Tibial artery (tissue), 4 donors: ENCODE data around the gene CAMTA1.

Experiments
- DNase-seq, 2 donors: peaks; one replicate each; pipeline ENCODE4 v3.0.0-alpha.2; 2019
- H3K27ac ChIP-seq, 2 donors: fragments of 200-600 bp; sonication (generic) in 1 of 2; 1 replicate in 1 of 2; 2 replicates in 1 of 2; pipeline ENCODE4 v1.5.1; 2018 to 2019; ENCODE audit warnings: mild to moderate bottlenecking in 1 of 2
- H3K27me3 ChIP-seq, 2 donors: fragments of 200-600 bp; sonication (generic) in 1 of 2; one replicate each; pipeline versions ENCODE4 v1.5.1 to v1.6.0; 2016 to 2019
- H3K36me3 ChIP-seq, 3 donors: fragments of 200-600 bp; sonication (generic) in 2 of 3; one replicate each; pipeline ENCODE4 v1.5.1; 2016 to 2019; ENCODE audit warnings: mild to moderate bottlenecking in 2 of 3
- H3K4me1 ChIP-seq, 4 donors: fragments of 200-600 bp; sonication (generic) in 2 of 4; 1 replicate in 3 of 4; 2 replicates in 1 of 4; pipeline ENCODE4 v1.5.1; 2016 to 2019
- H3K4me3 ChIP-seq, 2 donors: fragments of 200-600 bp; sonication (generic) in 1 of 2; 1 replicate in 1 of 2; 2 replicates in 1 of 2; pipeline ENCODE4 v1.5.1; 2018 to 2019; ENCODE audit warnings: mild to moderate bottlenecking in 2 of 2
- H3K9me3 ChIP-seq, 3 donors: fragments of 200-600 bp; sonication (generic) in 1 of 3; one replicate each; pipeline ENCODE4 v1.5.1; 2016 to 2019
- CTCF ChIP-seq, 2 experiments: fragments of 200-600 bp in 1 of 2; fragments of 450-650 bp in 1 of 2; IDR thresholded peaks; one replicate each; pipeline ENCODE4 v1.5.1; 2017 to 2019; ENCODE audit warnings: antibody characterized with exemption in 2 of 2, mild to moderate bottlenecking in 1 of 2, moderate library complexity in 1 of 2
- intact Hi-C: fragments of 100-400 bp; cut with DNase I; formaldehyde crosslinking; loops from one replicate; pipeline ENCODE4 v1.15.0; 2023; ENCODE audit warnings: low total_unique reads

The CAMTA1 gene

GRCh38 chr1:7247158-7247557 lies 461.9 kb downstream of the CAMTA1 start:
- H3K4me1 ChIP-seq = no peaks in the 10 kb centered on the region
- H3K9me3 ChIP-seq = peaks cover 0 to 5% (median 0%) of the 10 kb centered on the region in 3 donors
- no peak overlapping the region for H3K27ac ChIP-seq
- DNase-seq = no peak
- H3K27me3 ChIP-seq = peaks cover 0 to 22% of the 10 kb centered on the region in 2 donors
- TF ChIP-seq CTCF (IDR thresholded peaks at IDR 0.05) = no peak
- H3K36me3 ChIP-seq = no peaks in the 10 kb centered on the region
- intact Hi-C loops = no loop called here
- no peak overlapping the region for H3K4me3 ChIP-seq

DNA sequence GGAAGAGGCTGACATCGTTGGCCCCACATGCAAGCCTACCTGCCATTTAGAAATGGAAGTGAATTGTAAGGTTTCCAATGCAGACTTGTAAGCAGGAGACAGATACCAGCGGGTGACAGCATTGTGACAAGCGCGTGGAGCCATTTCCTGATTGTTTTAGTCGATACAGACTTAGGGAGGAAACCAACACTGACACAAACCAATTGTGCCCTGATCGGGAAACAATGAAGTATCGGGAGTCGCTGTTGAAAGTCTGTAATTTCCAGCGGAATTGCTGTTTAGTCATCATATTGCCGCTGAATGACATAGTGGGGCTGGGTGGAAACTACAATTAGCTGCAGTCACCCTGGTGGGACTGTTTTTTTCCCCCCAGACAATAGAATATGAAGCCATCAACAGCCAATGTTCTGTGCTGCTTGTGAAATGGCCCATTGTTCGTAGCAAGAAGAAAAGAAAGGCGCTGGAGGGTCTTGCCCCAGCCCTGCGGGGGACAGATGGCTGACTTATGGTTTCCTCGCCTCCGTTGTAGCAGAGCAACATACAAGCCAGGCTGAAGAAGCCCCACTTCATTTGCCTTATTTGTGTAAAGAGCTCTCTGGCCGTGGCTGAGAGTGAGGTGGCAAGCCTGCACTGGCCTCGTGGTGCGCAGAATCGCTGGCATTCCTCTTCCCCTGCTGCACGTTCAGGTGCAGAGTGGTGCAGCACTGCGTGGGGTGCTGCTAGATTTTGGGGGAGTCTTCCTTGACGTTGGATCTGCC lies 462.7 kb downstream of the CAMTA1 start:
- no peaks in the 10 kb centered on the region for H3K4me1 ChIP-seq
- H3K9me3 ChIP-seq = peaks cover 0 to 2% (median 0%) of the 10 kb centered on the region in 3 donors
- intact Hi-C loops = no loop called here
- H3K36me3 ChIP-seq = no peaks in the 10 kb centered on the region
- no peak overlapping the region for H3K27ac ChIP-seq
- H3K27me3 ChIP-seq = peaks cover 0 to 28% of the 10 kb centered on the region in 2 donors
- no peak for TF ChIP-seq CTCF (IDR thresholded peaks at IDR 0.05)
- no peak for DNase-seq
- H3K4me3 ChIP-seq = no peak overlapping the region

DNA sequence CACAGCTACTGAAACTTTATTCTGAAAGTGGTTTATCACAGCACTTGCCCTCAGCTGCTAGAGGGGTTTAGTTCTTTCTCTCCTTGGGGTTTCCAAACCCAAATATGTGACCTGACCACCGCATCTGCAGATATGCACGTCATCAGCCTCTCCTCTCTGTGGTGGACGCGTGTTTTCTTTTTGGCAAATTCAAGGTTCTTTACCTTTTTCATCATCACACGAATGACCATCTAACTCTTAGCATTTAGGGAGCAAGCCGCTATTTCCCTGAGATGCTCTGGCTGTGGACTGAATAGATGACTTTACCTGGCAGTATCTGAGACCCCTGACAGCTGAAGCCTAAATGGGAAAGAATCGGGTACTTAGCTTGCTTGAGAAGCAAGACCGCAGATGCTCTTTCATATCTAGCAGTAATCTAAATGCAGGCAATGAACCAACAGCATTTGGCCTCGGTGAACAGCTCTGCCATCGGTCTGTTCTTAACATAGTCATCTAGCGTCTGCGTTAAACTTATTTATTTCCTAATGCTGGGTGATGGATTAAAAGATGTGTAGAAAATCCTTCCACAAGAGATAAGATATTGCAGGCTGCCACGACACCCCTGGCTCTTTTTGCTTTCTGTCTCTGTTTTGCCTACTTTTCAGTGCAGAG lies 463.4 kb downstream of the CAMTA1 start:
- H3K4me1 ChIP-seq = no peaks in the 10 kb centered on the region
- no peaks in the 10 kb centered on the region for H3K36me3 ChIP-seq
- no peak overlapping the region for H3K4me3 ChIP-seq
- intact Hi-C loops = no loop called here
- DNase-seq = no peak
- H3K27ac ChIP-seq = no peak overlapping the region
- no peak for TF ChIP-seq CTCF (IDR thresholded peaks at IDR 0.05)
- peaks cover 0 to 28% of the 10 kb centered on the region in 2 donors for H3K27me3 ChIP-seq
- no peaks in the 10 kb centered on the region for H3K9me3 ChIP-seq

DNA sequence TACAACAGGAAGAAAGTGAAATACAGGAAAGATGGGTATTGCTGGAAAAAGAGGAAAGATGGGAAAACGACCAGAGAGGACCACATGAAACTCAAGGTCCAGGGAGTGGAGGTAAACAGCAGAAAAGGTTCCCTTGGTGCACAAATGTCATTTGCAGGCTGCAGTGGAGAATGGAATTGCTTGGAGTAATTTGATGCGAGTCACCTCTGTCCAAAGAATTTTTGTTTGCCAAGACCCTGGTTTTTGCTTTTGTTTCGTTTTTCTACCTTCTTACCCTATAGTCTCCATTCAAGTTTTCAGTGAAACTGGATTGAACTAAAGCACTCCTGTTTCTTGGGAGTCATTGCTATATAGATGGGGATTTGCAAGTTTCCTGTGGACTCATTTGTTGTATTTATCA lies 464.3 kb downstream of the CAMTA1 start:
- H3K27me3 ChIP-seq = peaks cover 0 to 28% of the 10 kb centered on the region in 2 donors
- no peak for TF ChIP-seq CTCF (IDR thresholded peaks at IDR 0.05)
- H3K4me3 ChIP-seq = no peak overlapping the region
- no peak overlapping the region for H3K27ac ChIP-seq
- intact Hi-C loops = no loop called here
- no peaks in the 10 kb centered on the region for H3K36me3 ChIP-seq
- no peaks in the 10 kb centered on the region for H3K9me3 ChIP-seq
- no peaks in the 10 kb centered on the region for H3K4me1 ChIP-seq
- DNase-seq = no peak

GRCh38 chr1:7250176-7250575 lies 464.9 kb downstream of the CAMTA1 start:
- no peak for DNase-seq
- intact Hi-C loops = no loop called here
- no peaks in the 10 kb centered on the region for H3K36me3 ChIP-seq
- H3K27me3 ChIP-seq = peaks cover 0 to 28% of the 10 kb centered on the region in 2 donors
- H3K9me3 ChIP-seq = no peaks in the 10 kb centered on the region
- no peak overlapping the region for H3K4me3 ChIP-seq
- no peak for TF ChIP-seq CTCF (IDR thresholded peaks at IDR 0.05)
- no peaks in the 10 kb centered on the region for H3K4me1 ChIP-seq
- no peak overlapping the region for H3K27ac ChIP-seq
